Measurements from ENCODE around the gene BDH1.

DNA sequence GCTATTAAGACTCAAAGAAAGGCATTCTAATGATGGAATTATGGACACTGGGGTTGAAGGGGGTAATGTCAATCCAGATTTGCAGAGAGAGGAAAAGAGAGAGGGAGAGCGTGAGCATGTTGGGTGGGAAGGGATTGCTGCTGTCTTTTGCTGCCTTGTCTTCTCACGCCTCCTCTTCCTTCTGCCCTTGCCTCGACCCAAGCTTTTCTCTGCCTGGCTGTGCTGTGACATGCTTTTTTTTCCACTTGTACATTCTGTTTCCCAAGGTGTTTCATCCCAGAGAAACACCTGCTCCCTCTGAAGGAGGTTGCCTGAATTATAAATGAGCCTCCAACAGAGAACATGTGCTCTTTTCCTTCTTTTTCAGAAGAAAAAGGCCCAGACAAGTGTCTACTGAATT lies 80.3 kb downstream of the BDH1 start:
- TF ChIP-seq, protein P1, sequence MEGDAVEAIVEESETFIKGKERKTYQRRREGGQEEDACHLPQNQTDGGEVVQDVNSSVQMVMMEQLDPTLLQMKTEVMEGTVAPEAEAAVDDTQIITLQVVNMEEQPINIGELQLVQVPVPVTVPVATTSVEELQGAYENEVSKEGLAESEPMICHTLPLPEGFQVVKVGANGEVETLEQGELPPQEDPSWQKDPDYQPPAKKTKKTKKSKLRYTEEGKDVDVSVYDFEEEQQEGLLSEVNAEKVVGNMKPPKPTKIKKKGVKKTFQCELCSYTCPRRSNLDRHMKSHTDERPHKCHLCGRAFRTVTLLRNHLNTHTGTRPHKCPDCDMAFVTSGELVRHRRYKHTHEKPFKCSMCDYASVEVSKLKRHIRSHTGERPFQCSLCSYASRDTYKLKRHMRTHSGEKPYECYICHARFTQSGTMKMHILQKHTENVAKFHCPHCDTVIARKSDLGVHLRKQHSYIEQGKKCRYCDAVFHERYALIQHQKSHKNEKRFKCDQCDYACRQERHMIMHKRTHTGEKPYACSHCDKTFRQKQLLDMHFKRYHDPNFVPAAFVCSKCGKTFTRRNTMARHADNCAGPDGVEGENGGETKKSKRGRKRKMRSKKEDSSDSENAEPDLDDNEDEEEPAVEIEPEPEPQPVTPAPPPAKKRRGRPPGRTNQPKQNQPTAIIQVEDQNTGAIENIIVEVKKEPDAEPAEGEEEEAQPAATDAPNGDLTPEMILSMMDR (IDR thresholded peaks at IDR 0.05): no peak
- no peak for TF ChIP-seq POLR2A (IDR thresholded peaks at IDR 0.05)
